HepG2 (cell line): ENCODE measurements around the gene DAG1. TPM values are rescaled to one million over a fixed set of nuclear protein-coding genes. Genes with fewer than 3 reads are reported as not detected.

Experiments used
- ARID3A ChIP-seq: IDR thresholded peaks from 2 replicates; pipeline ENCODE4 v1.6.1; 2012; ENCODE audit warnings: low read depth, low read length, improper control_type of control experiment
- CREB1 ChIP-seq, 2 experiments: fragments of 450-650 bp in 1 of 2; IDR thresholded peaks; 2 replicates each; pipeline ENCODE4 v1.6.1; 2016 to 2017; ENCODE audit warnings: control low read depth in 1 of 2, mild to moderate bottlenecking in 1 of 2, missing compliant biosample characterization in 1 of 2, missing genetic modification characterization in 1 of 2
- EHMT2 ChIP-seq: fragments of 200-600 bp; sonication (generic); IDR thresholded peaks from 2 replicates; pipeline ENCODE4 v1.7.0; 2017; ENCODE audit warnings: antibody characterized with exemption, low read depth, low read length, borderline replicate concordance
- PLSCR1 ChIP-seq: sonication (generic); formaldehyde crosslinking; IDR thresholded peaks from 2 replicates; pipeline ENCODE4 v1.5.0; 2020; ENCODE audit warnings: missing genetic modification reagents, mild to moderate bottlenecking, borderline replicate concordance
- SOX5 ChIP-seq: IDR thresholded peaks from 2 replicates; pipeline ENCODE4 v1.6.1; 2016; ENCODE audit warnings: borderline replicate concordance
- SOX6 ChIP-seq, 2 experiments: fragments of 450-650 bp in 1 of 2; sonication (generic) in 1 of 2; formaldehyde crosslinking in 1 of 2; IDR thresholded peaks; 2 replicates each; pipeline versions ENCODE4 v1.4.0 to v1.6.1; 2017 to 2020; ENCODE audit warnings: antibody characterized with exemption in 1 of 2, mild to moderate bottlenecking in 1 of 2, missing genetic modification reagents in 1 of 2
- ZFP36L2 ChIP-seq: sonication (generic); formaldehyde crosslinking; IDR thresholded peaks from 2 replicates; pipeline ENCODE4 v1.4.0; 2020; ENCODE audit warnings: missing genetic modification reagents
- ZNF737 ChIP-seq: sonication (generic); formaldehyde crosslinking; IDR thresholded peaks from 2 replicates; pipeline ENCODE4 v1.5.0; 2020; ENCODE audit warnings: missing genetic modification reagents, mild to moderate bottlenecking, borderline replicate concordance
- polyA plus RNA-seq, 8 experiments: library from polyadenylated mRNA; depleted of rRNA in 3 of 8; stranded (reverse) in 7 of 8; unstranded in 1 of 8; fragments of >200 nt; fragmentation: Illumina TruSeq in 4 of 8; extraction: Trizol in 4 of 8; gene quantifications; 2 replicates each; pipeline versions ENCODE4 v1.2.1 to v1.2.3, GENCODE V29; 2011 to 2016; ENCODE audit warnings: low read depth in 4 of 8, missing spikeins in 1 of 8, mixed read lengths in 1 of 8; ENCODE audit not compliant: insufficient read depth in 1 of 8
- total RNA-seq, 5 experiments: library from RNA; depleted of rRNA; stranded (reverse); fragments of >200 nt; fragmentation: Illumina TruSeq; extraction: Trizol; gene quantifications; 2 replicates each; pipeline ENCODE4 v1.2.3, GENCODE V29; 2016; ENCODE audit warnings: low read depth in 1 of 5
- TF ChIP-seq, protein P1 (sequence below): sonication (generic); formaldehyde crosslinking; IDR thresholded peaks from 2 replicates; pipeline ENCODE4 v1.4.0; 2020; ENCODE audit warnings: missing genetic modification reagents, borderline replicate concordance

DAG1 gene
- total and polyA plus RNA-seq, 2 of the 13 experiments (the other 11 are each of a cell fraction or from before 2014, with no cell fraction given) = 47.3 to 50.4 TPM

GRCh38 chr3:49539659-49540560 is 69.8 kb downstream of the DAG1 start (continued):
- TF ChIP-seq, protein P1, sequence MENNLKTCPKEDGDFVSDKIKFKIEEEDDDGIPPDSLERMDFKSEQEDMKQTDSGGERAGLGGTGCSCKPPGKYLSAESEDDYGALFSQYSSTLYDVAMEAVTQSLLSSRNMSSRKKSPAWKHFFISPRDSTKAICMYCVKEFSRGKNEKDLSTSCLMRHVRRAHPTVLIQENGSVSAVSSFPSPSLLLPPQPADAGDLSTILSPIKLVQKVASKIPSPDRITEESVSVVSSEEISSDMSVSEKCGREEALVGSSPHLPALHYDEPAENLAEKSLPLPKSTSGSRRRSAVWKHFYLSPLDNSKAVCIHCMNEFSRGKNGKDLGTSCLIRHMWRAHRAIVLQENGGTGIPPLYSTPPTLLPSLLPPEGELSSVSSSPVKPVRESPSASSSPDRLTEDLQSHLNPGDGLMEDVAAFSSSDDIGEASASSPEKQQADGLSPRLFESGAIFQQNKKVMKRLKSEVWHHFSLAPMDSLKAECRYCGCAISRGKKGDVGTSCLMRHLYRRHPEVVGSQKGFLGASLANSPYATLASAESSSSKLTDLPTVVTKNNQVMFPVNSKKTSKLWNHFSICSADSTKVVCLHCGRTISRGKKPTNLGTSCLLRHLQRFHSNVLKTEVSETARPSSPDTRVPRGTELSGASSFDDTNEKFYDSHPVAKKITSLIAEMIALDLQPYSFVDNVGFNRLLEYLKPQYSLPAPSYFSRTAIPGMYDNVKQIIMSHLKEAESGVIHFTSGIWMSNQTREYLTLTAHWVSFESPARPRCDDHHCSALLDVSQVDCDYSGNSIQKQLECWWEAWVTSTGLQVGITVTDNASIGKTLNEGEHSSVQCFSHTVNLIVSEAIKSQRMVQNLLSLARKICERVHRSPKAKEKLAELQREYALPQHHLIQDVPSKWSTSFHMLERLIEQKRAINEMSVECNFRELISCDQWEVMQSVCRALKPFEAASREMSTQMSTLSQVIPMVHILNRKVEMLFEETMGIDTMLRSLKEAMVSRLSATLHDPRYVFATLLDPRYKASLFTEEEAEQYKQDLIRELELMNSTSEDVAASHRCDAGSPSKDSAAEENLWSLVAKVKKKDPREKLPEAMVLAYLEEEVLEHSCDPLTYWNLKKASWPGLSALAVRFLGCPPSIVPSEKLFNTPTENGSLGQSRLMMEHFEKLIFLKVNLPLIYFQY = no peak
- TF ChIP-seq ARID3A = no peak
- TF ChIP-seq PLSCR1 (CRISPR knock-in tag) = no peak
- TF ChIP-seq EHMT2 = no peak
- no peak for TF ChIP-seq CREB1 (IDR thresholded peaks at IDR 0.05)
- TF ChIP-seq CREB1 (CRISPR knock-in tag; IDR thresholded peaks at IDR 0.05) = no peak
- TF ChIP-seq ZNF737 (CRISPR knock-in tag) = no peak
- TF ChIP-seq SOX5 (CRISPR knock-in tag) = peak; percentile 48; the same call in 1 of the 2 replicates
- TF ChIP-seq ZFP36L2 (CRISPR knock-in tag) = no peak
- no peak for TF ChIP-seq SOX6 (IDR thresholded peaks at IDR 0.05)
- TF ChIP-seq SOX6 (CRISPR knock-in tag; IDR thresholded peaks at IDR 0.05) = peak; percentile 50; the same call in 1 of the 2 replicates
- TF ChIP-seq, all 625 proteins: peak for 162
